HCT116 (cell line): ENCODE measurements around the gene R3HDM4. TPM values are rescaled to one million over a fixed set of nuclear protein-coding genes. Genes with fewer than 3 reads are reported as not detected.

Source experiments
- ATAC-seq: fragments of 200-7000 bp; cut with Tn5 transposase; 2 replicates; pipeline ENCODE4 v1.9.1; 2020; ENCODE audit warnings: mild to moderate bottlenecking, moderate library complexity
- BruUV-seq: library from RNA; stranded (reverse); fragments of 400-500 nt; replicated peaks from 2 replicates; lab custom pipeline; 2021; lab: Mats Ljungman, UMichigan
- CTCF ChIA-PET: fragments of 300-600 bp; sonication (Branson Sonifier 250); formaldehyde crosslinking; loops from one replicate; lab custom pipeline; 2021; ENCODE audit warnings: antibody characterized with exemption; lab: Charles Lee
- POLR2A ChIA-PET: fragments of 300-600, 350-600 bp; sonication (Branson Sonifier 250); formaldehyde crosslinking; loops from one replicate; lab custom pipeline; 2021; ENCODE audit warnings: antibody characterized with exemption; lab: Charles Lee
- RAD21 ChIA-PET, 2 experiments: fragments of 300-600 bp; sonication (Branson Sonifier 250); formaldehyde crosslinking; loops; one replicate each; lab custom pipeline; 2023; ENCODE audit warnings: low total read pairs in 2 of 2; ENCODE audit not compliant: uncharacterized antibody in 2 of 2, unreplicated experiment in 2 of 2, low non-redundant PET in 1 of 2; lab: Charles Lee
- DNase-seq: peaks from one replicate; pipeline ENCODE4 v3.0.0-alpha.2; 2010; ENCODE audit warnings: low read depth, low spot score
- H2AFZ ChIP-seq: fragments of 200-600 bp; shearing (Covaris generic), sonication (generic); 2 replicates; pipeline ENCODE4 v1.6.1; 2017; ENCODE audit warnings: low read depth, mixed run types, mixed read lengths, antibody characterized with exemption, low read length; ENCODE audit not compliant: poor library complexity, severe bottlenecking
- H3K27ac ChIP-seq: 2 replicates; pipeline ENCODE4 v1.5.1; 2012; ENCODE audit warnings: low read depth, low read length
- H3K27me3 ChIP-seq: fragments of 200-600 bp; sonication (generic); 2 replicates; pipeline ENCODE4 v1.6.1; 2016; ENCODE audit warnings: mixed run types, low read length, mixed read lengths; ENCODE audit not compliant: insufficient read depth
- H3K36me3 ChIP-seq, 2 experiments: fragments of 200-500 bp in 1 of 2; fragments of 200-600 bp in 1 of 2; sonication (Bioruptor generic) in 1 of 2; sonication (generic) in 1 of 2; 2 replicates each; pipeline versions ENCODE4 v1.5.1 to v1.6.1; 2014 to 2016; ENCODE audit warnings: low read length in 2 of 2, inconsistent platforms in 1 of 2, mixed read lengths in 1 of 2, mixed run types in 1 of 2; ENCODE audit not compliant: insufficient read depth in 2 of 2, control insufficient read depth in 1 of 2
- H3K4me1 ChIP-seq, 2 experiments: fragments of 200-600 bp in 1 of 2; sonication (generic) in 1 of 2; 2 replicates each; pipeline versions ENCODE4 v1.5.1 to v1.6.1; 2012 to 2017; ENCODE audit warnings: low read length in 2 of 2, inconsistent platforms in 1 of 2, mild to moderate bottlenecking in 1 of 2, mixed read lengths in 1 of 2, mixed run types in 1 of 2, moderate library complexity in 1 of 2; ENCODE audit not compliant: insufficient read depth in 2 of 2, control insufficient read depth in 1 of 2
- H3K4me2 ChIP-seq: fragments of 200-600 bp; sonication (generic); 2 replicates; pipeline ENCODE4 v1.6.1; 2017; ENCODE audit warnings: mixed run types, low read length, mixed read lengths
- H3K4me3 ChIP-seq, 2 experiments: fragments of 200-600 bp in 1 of 2; sonication (generic) in 1 of 2; replicated peaks in 1 of 2; 2 replicates each; pipeline ENCODE4 v1.5.1; 2011 to 2016; ENCODE audit warnings: low read length in 2 of 2, control low read depth in 1 of 2, low read depth in 1 of 2, mild to moderate bottlenecking in 1 of 2, mixed read lengths in 1 of 2, mixed run types in 1 of 2
- H3K79me2 ChIP-seq: fragments of 200-600 bp; sonication (generic); 2 replicates; pipeline ENCODE4 v1.6.1; 2017; ENCODE audit warnings: mild to moderate bottlenecking, mixed run types, low read length, moderate library complexity, mixed read lengths; ENCODE audit not compliant: insufficient read depth
- H3K9ac ChIP-seq: fragments of 200-600 bp; sonication (generic); 2 replicates; pipeline ENCODE4 v1.6.1; 2016; ENCODE audit warnings: low read length, mixed read lengths
- H3K9me2 ChIP-seq: fragments of 200-600 bp; sonication (generic), shearing (Covaris generic); 2 replicates; pipeline ENCODE4 v1.6.1; 2017; ENCODE audit warnings: mixed run types, mild to moderate bottlenecking, moderate library complexity; ENCODE audit not compliant: insufficient read depth
- H3K9me3 ChIP-seq, 2 experiments: fragments of 200-500 bp in 1 of 2; fragments of 200-600 bp in 1 of 2; sonication (Bioruptor generic) in 1 of 2; sonication (generic) in 1 of 2; 2 replicates each; pipeline ENCODE4 v1.6.1; 2014 to 2017; ENCODE audit warnings: low read length in 2 of 2, mixed read lengths in 2 of 2, inconsistent platforms in 1 of 2, low read depth in 1 of 2, mild to moderate bottlenecking in 1 of 2, mixed run types in 1 of 2, moderate library complexity in 1 of 2; ENCODE audit not compliant: control insufficient read depth in 1 of 2, insufficient read depth in 1 of 2
- H4K20me1 ChIP-seq: fragments of 200-600 bp; sonication (generic), shearing (Covaris generic); 2 replicates; pipeline ENCODE4 v1.6.1; 2017; ENCODE audit warnings: mixed run types, mild to moderate bottlenecking, moderate library complexity; ENCODE audit not compliant: insufficient read depth
- EGR1 ChIP-seq: IDR thresholded peaks from 2 replicates; pipeline ENCODE4 v1.6.1; 2012; ENCODE audit warnings: low read depth
- EZH2 ChIP-seq: fragments of 200-600 bp; sonication (generic); IDR thresholded peaks from 2 replicates; pipeline ENCODE4 v1.6.1; 2017; ENCODE audit warnings: antibody characterized with exemption, mixed run types
- EZH2phosphoT487 ChIP-seq: fragments of 200-600 bp; IDR thresholded peaks from 2 replicates; pipeline ENCODE4 v1.6.1; 2018; ENCODE audit warnings: antibody characterized with exemption, borderline replicate concordance
- FOSL1 ChIP-seq: IDR thresholded peaks from 2 replicates; pipeline ENCODE4 v1.6.1; 2012; ENCODE audit warnings: low read depth
- POLR2AphosphoS5 ChIP-seq: IDR thresholded peaks from 2 replicates; pipeline ENCODE4 v1.6.1; 2011; ENCODE audit warnings: mild to moderate bottlenecking, low read depth, low read length, moderate library complexity
- RAD21 ChIP-seq: IDR thresholded peaks from 2 replicates; pipeline ENCODE4 v1.6.1; 2012; ENCODE audit warnings: low read depth, mild to moderate bottlenecking
- TCF7L2 ChIP-seq: IDR thresholded peaks from 2 replicates; pipeline ENCODE4 v1.7.0; 2011; ENCODE audit warnings: borderline replicate concordance, inconsistent platforms; ENCODE audit not compliant: insufficient read depth, insufficient read length; ENCODE audit errors: extremely low read depth
- intact Hi-C: fragments of 100-400 bp; cut with micrococcal nuclease; formaldehyde crosslinking; loops from 2 replicates; pipeline ENCODE4 v1.10.0; 2022
- total RNA-seq: library from RNA; stranded (reverse); gene quantifications from one replicate; pipeline ENCODE4 v1.2.1, GENCODE V29; 2021; ENCODE audit not compliant: unreplicated experiment
- TF ChIP-seq, protein P1 (sequence below): IDR thresholded peaks from 2 replicates; pipeline ENCODE4 v1.6.1; 2012

Gene R3HDM4
- total RNA-seq, 1 experiment from 2014 or later: 92.3 TPM

DNA sequence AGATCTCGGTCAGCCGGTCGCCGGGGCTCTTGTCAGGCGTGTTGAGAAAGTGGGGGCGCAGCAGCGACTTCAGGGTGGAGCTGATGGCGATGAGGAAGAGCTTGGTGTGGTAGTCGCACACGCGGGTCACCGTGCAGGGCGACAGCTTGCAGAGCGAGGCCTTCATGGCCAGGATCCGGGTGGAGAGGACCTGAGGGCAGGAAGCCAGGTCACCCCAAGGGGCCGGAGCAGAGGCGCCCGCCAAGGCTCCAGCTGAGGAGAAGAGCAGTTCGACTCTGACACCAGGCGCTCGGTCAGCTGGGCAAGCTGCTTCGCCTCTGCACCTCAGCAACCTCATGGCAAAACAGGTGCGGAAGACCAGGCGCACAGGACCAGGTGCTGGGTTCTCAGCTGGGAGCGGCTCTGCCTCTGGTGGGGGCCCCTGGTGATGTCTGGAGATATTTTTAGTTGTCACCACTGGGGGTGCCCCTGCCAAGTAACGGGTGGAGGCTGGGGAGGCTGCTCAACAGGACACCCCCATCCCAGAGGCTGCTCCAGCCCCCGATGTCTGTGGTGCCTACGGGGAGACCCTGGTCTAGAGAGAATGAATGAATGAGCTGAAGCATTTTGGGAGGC is 37.6 kb downstream of the R3HDM4 start:
- no peak overlapping the region for H3K9ac ChIP-seq
- no peaks in the 10 kb centered on the region for H4K20me1 ChIP-seq
- H3K27me3 ChIP-seq: no peaks in the 10 kb centered on the region
- intact Hi-C loops: no loop called here
- RAD21 ChIA-PET: interaction anchor here in 1 of 2 experiments (0.6 kb wide), 1 partner anchor 18 kb away, joined by 3 read pairs; no protein-coding TSS in a partner anchor
- DNase-seq (no peak), ATAC-seq (no peak)
- BruUV-seq: no TSS peak
- peaks cover 9 to 18% of the 10 kb centered on the region in 2 experiments for H3K4me1 ChIP-seq
- H3K36me3 ChIP-seq: peaks cover 4 to 10% of the 10 kb centered on the region in 2 experiments; a peak in 2 of 4 replicates
- no peaks in the 10 kb centered on the region for H3K9me3 ChIP-seq
- CTCF ChIA-PET: interaction anchor here (0.6 kb wide), 1 partner anchor 108 kb away, joined by 4 read pairs; no protein-coding TSS in a partner anchor
- no peak overlapping the region; the same call in 1 of the 2 replicates for H3K27ac ChIP-seq
- no peak overlapping the region for H3K4me2 ChIP-seq
- H3K79me2 ChIP-seq: no peaks in the 10 kb centered on the region
- TF ChIP-seq RAD21 (no peak), POLR2AphosphoS5 (peak; percentile 36)
- no peaks in the 10 kb centered on the region for H3K9me2 ChIP-seq
- no peak overlapping the region for H3K4me3 ChIP-seq
- H2AFZ ChIP-seq: no peak overlapping the region
- POLR2A ChIA-PET: no interaction called here

DNA sequence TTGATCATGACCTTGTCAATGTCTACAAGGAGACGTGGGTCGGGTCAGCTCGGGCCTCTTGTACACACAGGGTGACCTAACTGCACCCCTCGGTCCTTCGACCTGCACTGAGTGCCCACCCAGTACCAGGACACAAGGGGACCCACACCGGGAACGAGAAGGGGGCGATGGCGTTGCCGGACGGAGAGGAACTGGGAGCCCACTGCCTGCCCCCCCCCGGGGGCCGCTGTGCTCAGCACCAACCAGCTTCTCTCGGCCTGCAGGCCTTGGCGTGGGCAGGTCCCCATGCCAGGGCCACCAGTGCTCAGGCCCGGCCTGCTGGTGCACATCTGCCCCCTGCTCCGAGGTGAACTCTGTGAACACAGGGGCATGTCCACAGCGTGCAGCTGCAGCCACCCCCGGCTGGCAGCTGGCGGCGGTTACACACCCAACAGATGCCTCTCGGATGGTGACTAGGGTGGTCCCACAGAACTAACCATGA is 39.4 kb downstream of the R3HDM4 start:
- Histone ChIP-seq H3K27ac (peak overlapping the region; percentile 29; the same call in 1 of the 2 replicates), H3K9me3 (no peaks in the 10 kb centered on the region), H3K79me2 (no peaks in the 10 kb centered on the region), H3K4me1 (peaks cover 19 to 34% of the 10 kb centered on the region in 2 experiments), H3K36me3 (peaks cover 5 to 18% of the 10 kb centered on the region in 2 experiments; a peak in 2 of 4 replicates), H3K9ac (no peak overlapping the region), H2AFZ (no peak overlapping the region), H3K9me2 (no peaks in the 10 kb centered on the region), H4K20me1 (no peaks in the 10 kb centered on the region), H3K4me3 (no peak overlapping the region), H3K4me2 (peak overlapping the region; percentile 28; the same call in 1 of the 2 replicates), H3K27me3 (no peaks in the 10 kb centered on the region)
- ChIA-PET CTCF (interaction anchor here (0.5 kb wide), 1 partner anchor 363 kb away, joined by 3 read pairs; no protein-coding TSS in a partner anchor), POLR2A (no interaction called here), RAD21 (no interaction called here)
- intact Hi-C loops: no loop called here
- TF ChIP-seq TCF7L2 (no peak), EGR1 (no peak), POLR2AphosphoS5 (no peak), EZH2phosphoT487 (no peak), FOSL1 (no peak), EZH2 (no peak)
- TF ChIP-seq, protein P1, sequence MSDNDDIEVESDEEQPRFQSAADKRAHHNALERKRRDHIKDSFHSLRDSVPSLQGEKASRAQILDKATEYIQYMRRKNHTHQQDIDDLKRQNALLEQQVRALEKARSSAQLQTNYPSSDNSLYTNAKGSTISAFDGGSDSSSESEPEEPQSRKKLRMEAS: no peak
- BruUV-seq: no TSS peak
- no peak for DNase-seq
- no peak for ATAC-seq
